ENCODE data around the gene CPVL. TPM values are rescaled to one million over a fixed set of nuclear protein-coding genes. Genes with fewer than 3 reads are reported as not detected.

CPVL gene
- total and polyA plus RNA-seq, 2 experiments from 2014 or later = 31.9 to 37.8 TPM

GRCh38 chr7:29038463-29038862 lies 107.9 kb downstream of the CPVL start (continued):
- TF ChIP-seq REST (IDR thresholded peaks at IDR 0.05; ENCODE audit: unreplicated experiment) = no peak
- no peak for TF ChIP-seq STAT1 (IDR thresholded peaks at IDR 0.05; ENCODE audit: unreplicated experiment)
- TF ChIP-seq NANOG (IDR thresholded peaks at IDR 0.05; ENCODE audit: borderline replicate concordance) = no peak
- no peak for TF ChIP-seq ZNF114 (CRISPR knock-in tag; IDR thresholded peaks at IDR 0.05)
- TF ChIP-seq POLR2AphosphoS5 (IDR thresholded peaks at IDR 0.05; ENCODE audit: low read depth) = no peak
- no peak for TF ChIP-seq ZNF331 (CRISPR knock-in tag; IDR thresholded peaks at IDR 0.05; ENCODE audit: low read depth)

- H2AFZ ChIP-seq = no peak overlapping the region
- H3K4me3 ChIP-seq = no peak overlapping the region
- ATAC-seq (no peak), DNase-seq (ENCODE audit: low spot score) (no peak)
- peaks cover 17% of the 10 kb centered on the region for H3K4me1 ChIP-seq (ENCODE audit: insufficient read depth)
- Mint-ChIP-seq H3K4me1 (peaks cover 23% of the 10 kb centered on the region), H3K4me3 (no peak overlapping the region), H3K9me3 (no peaks in the 10 kb centered on the region), H3K27ac (no peak overlapping the region), H3K27me3 (ENCODE audit: insufficient read depth, low read depth, poor library complexity) (no peaks in the 10 kb centered on the region), H3K36me3 (ENCODE audit: low read depth) (no peaks in the 10 kb centered on the region)
- H3F3A ChIP-seq (replicated peaks; ENCODE audit: low read depth) = no peaks in the 10 kb centered on the region
- H3K9me2 ChIP-seq (ENCODE audit: insufficient read depth) = no peaks in the 10 kb centered on the region
- no peak overlapping the region for H3K27ac ChIP-seq (ENCODE audit: low read depth)
- H3K36me3 ChIP-seq (ENCODE audit: insufficient read depth) = no peaks in the 10 kb centered on the region
- H4K20me1 ChIP-seq (replicated peaks; ENCODE audit: insufficient read depth) = no peaks in the 10 kb centered on the region
- no peak overlapping the region for H3K4me2 ChIP-seq
- H3K27me3 ChIP-seq (ENCODE audit: insufficient read depth) = no peaks in the 10 kb centered on the region
- no peaks in the 10 kb centered on the region for H3K79me2 ChIP-seq (replicated peaks; ENCODE audit: insufficient read depth)
- TF ChIP-seq POLR2AphosphoS5 (IDR thresholded peaks at IDR 0.05; ENCODE audit: low read depth) = no peak
- no peak for TF ChIP-seq EZH2phosphoT487 (IDR thresholded peaks at IDR 0.05; ENCODE audit: unreplicated experiment)
- no peak for TF ChIP-seq STAT1 (IDR thresholded peaks at IDR 0.05; ENCODE audit: unreplicated experiment)
- no peak for TF ChIP-seq NANOG (IDR thresholded peaks at IDR 0.05; ENCODE audit: borderline replicate concordance)
- no peak for TF ChIP-seq JUNB (IDR thresholded peaks at IDR 0.05; ENCODE audit: unreplicated experiment)
- no peak for TF ChIP-seq CTCF (conservative IDR thresholded peaks at IDR 0.05; ENCODE audit: low read depth in 2 of 2)
- TF ChIP-seq EZH2 (IDR thresholded peaks at IDR 0.05; ENCODE audit: low read depth, unreplicated experiment) = no peak
- TF ChIP-seq ETS1 (IDR thresholded peaks at IDR 0.05) = no peak
- TF ChIP-seq REST (IDR thresholded peaks at IDR 0.05; ENCODE audit: unreplicated experiment) = no peak
- no peak for TF ChIP-seq ZNF114 (CRISPR knock-in tag; IDR thresholded peaks at IDR 0.05)
Observed at GRCh38 chr7:29035044-29035740, 111.1 kb downstream of the CPVL start.
